HUES48 (cell line): ENCODE results near the gene THADA.

Source experiments
- H3K27ac ChIP-seq: one replicate; pipeline ENCODE4 v1.7.0; 2013; ENCODE audit warnings: low read depth, low read length, inconsistent platforms
- H3K27me3 ChIP-seq: 2 replicates; pipeline ENCODE4 v1.6.1; 2013; ENCODE audit warnings: mild to moderate bottlenecking, low read length; ENCODE audit not compliant: control insufficient read depth, insufficient read depth
- H3K36me3 ChIP-seq: 2 replicates; pipeline ENCODE4 v1.6.1; 2013; ENCODE audit warnings: low read length; ENCODE audit not compliant: control insufficient read depth, insufficient read depth
- H3K4me1 ChIP-seq: 2 replicates; pipeline ENCODE4 v1.6.1; 2013; ENCODE audit warnings: mild to moderate bottlenecking, low read length; ENCODE audit not compliant: control insufficient read depth, insufficient read depth
- H3K4me3 ChIP-seq: 2 replicates; pipeline ENCODE4 v1.5.1; 2013; ENCODE audit warnings: mild to moderate bottlenecking, low read depth, low read length
- H3K9ac ChIP-seq: 2 replicates; pipeline ENCODE4 v1.6.1; 2013; ENCODE audit warnings: mild to moderate bottlenecking, low read depth, low read length, moderate library complexity
- H3K9me3 ChIP-seq: 2 replicates; pipeline ENCODE4 v1.6.1; 2013; ENCODE audit warnings: low read length; ENCODE audit not compliant: control insufficient read depth, insufficient read depth

THADA gene

GRCh38 chr2:43270461-43270860 is 325.4 kb downstream of the THADA start:
- Histone ChIP-seq H3K4me3 (no peak overlapping the region), H3K27ac (no peak overlapping the region), H3K36me3 (no peaks in the 10 kb centered on the region)

GRCh38 chr2:43269706-43270105 is 326.1 kb downstream of the THADA start:
- H3K9ac ChIP-seq, result no peak overlapping the region
- H3K9me3 ChIP-seq, result no peaks in the 10 kb centered on the region
- no peaks in the 10 kb centered on the region for H3K36me3 ChIP-seq
- H3K4me3 ChIP-seq, result no peak overlapping the region
- H3K27ac ChIP-seq, result no peak overlapping the region
- no peaks in the 10 kb centered on the region for H3K27me3 ChIP-seq
- peaks cover 11% of the 10 kb centered on the region for H3K4me1 ChIP-seq

More at GRCh38 chr2:43270461-43270860, 325.4 kb downstream of the THADA start:
- Histone ChIP-seq H3K9me3 (no peaks in the 10 kb centered on the region), H3K4me1 (peaks cover 11% of the 10 kb centered on the region), H3K9ac (no peak overlapping the region), H3K27me3 (no peaks in the 10 kb centered on the region)

GRCh38 chr2:43269074-43269572 is 326.7 kb downstream of the THADA start:
- Histone ChIP-seq H3K9ac (no peak overlapping the region), H3K36me3 (no peaks in the 10 kb centered on the region), H3K27ac (no peak overlapping the region), H3K4me1 (peaks cover 11% of the 10 kb centered on the region), H3K27me3 (no peaks in the 10 kb centered on the region), H3K4me3 (no peak overlapping the region), H3K9me3 (no peaks in the 10 kb centered on the region)

- no peak overlapping the region for H3K9ac ChIP-seq
- H3K4me3 ChIP-seq, result no peak overlapping the region
- H3K36me3 ChIP-seq, result no peaks in the 10 kb centered on the region
- H3K9me3 ChIP-seq, result no peaks in the 10 kb centered on the region
- peaks cover 11% of the 10 kb centered on the region for H3K4me1 ChIP-seq
- H3K27me3 ChIP-seq, result no peaks in the 10 kb centered on the region
- no peak overlapping the region for H3K27ac ChIP-seq
These were observed 327.5 kb downstream of the THADA start for GRCh38 chr2:43268066-43268953.

GRCh38 chr2:43267381-43267780 is 328.5 kb downstream of the THADA start:
- Histone ChIP-seq H3K4me3 (no peak overlapping the region), H3K27ac (no peak overlapping the region), H3K4me1 (peaks cover 11% of the 10 kb centered on the region), H3K9ac (no peak overlapping the region), H3K9me3 (no peaks in the 10 kb centered on the region), H3K27me3 (no peaks in the 10 kb centered on the region), H3K36me3 (no peaks in the 10 kb centered on the region)

GRCh38 chr2:43266711-43267111 is 329.1 kb downstream of the THADA start:
- Histone ChIP-seq H3K4me1 (peaks cover 11% of the 10 kb centered on the region), H3K9me3 (no peaks in the 10 kb centered on the region), H3K36me3 (no peaks in the 10 kb centered on the region), H3K9ac (no peak overlapping the region), H3K27me3 (no peaks in the 10 kb centered on the region), H3K4me3 (no peak overlapping the region), H3K27ac (no peak overlapping the region)

- no peak overlapping the region for H3K4me3 ChIP-seq
- H3K27ac ChIP-seq, result no peak overlapping the region
- no peak overlapping the region for H3K9ac ChIP-seq
- H3K27me3 ChIP-seq, result no peaks in the 10 kb centered on the region
- H3K4me1 ChIP-seq, result peaks cover 11% of the 10 kb centered on the region
- no peaks in the 10 kb centered on the region for H3K9me3 ChIP-seq
- H3K36me3 ChIP-seq, result no peaks in the 10 kb centered on the region
These were observed 330.4 kb downstream of the THADA start for GRCh38 chr2:43265421-43265820.

- Histone ChIP-seq H3K36me3 (no peaks in the 10 kb centered on the region), H3K9me3 (no peaks in the 10 kb centered on the region), H3K9ac (no peak overlapping the region), H3K4me3 (no peak overlapping the region), H3K4me1 (peaks cover 11% of the 10 kb centered on the region), H3K27me3 (no peaks in the 10 kb centered on the region), H3K27ac (no peak overlapping the region)
These were observed 330.8 kb downstream of the THADA start for GRCh38 chr2:43265001-43265400.

- Histone ChIP-seq H3K4me3 (no peak overlapping the region), H3K27me3 (no peaks in the 10 kb centered on the region), H3K36me3 (no peaks in the 10 kb centered on the region), H3K4me1 (peaks cover 1% of the 10 kb centered on the region; the same call in 1 of the 2 replicates), H3K27ac (no peak overlapping the region), H3K9me3 (no peaks in the 10 kb centered on the region), H3K9ac (no peak overlapping the region)
These were observed 332.9 kb downstream of the THADA start for GRCh38 chr2:43262951-43263350.

- no peak overlapping the region for H3K4me3 ChIP-seq
- H3K36me3 ChIP-seq, result no peaks in the 10 kb centered on the region
- no peaks in the 10 kb centered on the region for H3K9me3 ChIP-seq
- H3K27ac ChIP-seq, result no peak overlapping the region
- no peaks in the 10 kb centered on the region for H3K27me3 ChIP-seq
- no peak overlapping the region for H3K9ac ChIP-seq
- no peaks in the 10 kb centered on the region for H3K4me1 ChIP-seq
These were observed 333.6 kb downstream of the THADA start for GRCh38 chr2:43262239-43262638.

- Histone ChIP-seq H3K4me3 (no peak overlapping the region), H3K36me3 (no peaks in the 10 kb centered on the region), H3K9ac (no peak overlapping the region)
These were observed 336.3 kb downstream of the THADA start for GRCh38 chr2:43259512-43259911.

More at GRCh38 chr2:43259512-43259911, 336.3 kb downstream of the THADA start:
- Histone ChIP-seq H3K9me3 (no peaks in the 10 kb centered on the region), H3K27me3 (no peaks in the 10 kb centered on the region), H3K27ac (no peak overlapping the region), H3K4me1 (no peaks in the 10 kb centered on the region)
